Measurements from ENCODE around the gene FGFR4.

Gene FGFR4

GRCh38 chr5:177134697-177135225 lies 48.0 kb downstream of the FGFR4 start:
- TF ChIP-seq ZNF274 (IDR thresholded peaks at IDR 0.05; ENCODE audit: low read depth, low read length) (no peak), YY1 (IDR thresholded peaks at IDR 0.05; ENCODE audit: insufficient read depth, insufficient read length) (no peak), SUZ12 (IDR thresholded peaks at IDR 0.05; ENCODE audit: extremely low read depth, insufficient read depth, insufficient read length) (no peak)
- H3K4me1 ChIP-seq (ENCODE audit: insufficient read depth, insufficient read length), result peaks cover 21% of the 10 kb centered on the region
- peak overlapping the region; percentile 78 for H3K4me3 ChIP-seq (ENCODE audit: insufficient read length, low read depth)
- no peaks in the 10 kb centered on the region for H3K27me3 ChIP-seq (ENCODE audit: insufficient read depth, insufficient read length)
- H3K9ac ChIP-seq (ENCODE audit: insufficient read length, low read depth), result peak overlapping the region; percentile 93
- DNase-seq (ENCODE audit: low read depth, low spot score), result no peak
- H3K36me3 ChIP-seq (ENCODE audit: insufficient read depth, insufficient read length, low read length), result peaks cover 38% of the 10 kb centered on the region
- H3K9me3 ChIP-seq (ENCODE audit: insufficient read depth, low read length), result no peaks in the 10 kb centered on the region

GRCh38 chr5:177140312-177140711 lies 53.6 kb downstream of the FGFR4 start:
- H3K4me3 ChIP-seq (ENCODE audit: insufficient read length, low read depth), result no peak overlapping the region
- no peaks in the 10 kb centered on the region for H3K9me3 ChIP-seq (ENCODE audit: insufficient read depth, low read length)
- no peaks in the 10 kb centered on the region for H3K27me3 ChIP-seq (ENCODE audit: insufficient read depth, insufficient read length)
- no peak for DNase-seq (ENCODE audit: low read depth, low spot score)
- peaks cover 65% of the 10 kb centered on the region for H3K36me3 ChIP-seq (ENCODE audit: insufficient read depth, insufficient read length, low read length)
- no peak overlapping the region for H3K9ac ChIP-seq (ENCODE audit: insufficient read length, low read depth)
- peaks cover 2% of the 10 kb centered on the region for H3K4me1 ChIP-seq (ENCODE audit: insufficient read depth, insufficient read length)
- TF ChIP-seq YY1 (IDR thresholded peaks at IDR 0.05; ENCODE audit: insufficient read depth, insufficient read length), result no peak
- TF ChIP-seq SUZ12 (IDR thresholded peaks at IDR 0.05; ENCODE audit: extremely low read depth, insufficient read depth, insufficient read length), result no peak
- no peak for TF ChIP-seq ZNF274 (IDR thresholded peaks at IDR 0.05; ENCODE audit: low read depth, low read length)

- H3K27me3 ChIP-seq (ENCODE audit: insufficient read depth, insufficient read length), result no peaks in the 10 kb centered on the region
- TF ChIP-seq ZNF274 (IDR thresholded peaks at IDR 0.05; ENCODE audit: low read depth, low read length) (no peak), SUZ12 (IDR thresholded peaks at IDR 0.05; ENCODE audit: extremely low read depth, insufficient read depth, insufficient read length) (no peak), YY1 (IDR thresholded peaks at IDR 0.05; ENCODE audit: insufficient read depth, insufficient read length) (no peak)
- H3K9me3 ChIP-seq (ENCODE audit: insufficient read depth, low read length), result no peaks in the 10 kb centered on the region
- no peak overlapping the region for H3K4me3 ChIP-seq (ENCODE audit: insufficient read length, low read depth)
- peaks cover 63% of the 10 kb centered on the region for H3K36me3 ChIP-seq (ENCODE audit: insufficient read depth, insufficient read length, low read length)
- no peak overlapping the region for H3K9ac ChIP-seq (ENCODE audit: insufficient read length, low read depth)
- H3K4me1 ChIP-seq (ENCODE audit: insufficient read depth, insufficient read length), result no peaks in the 10 kb centered on the region
- no peak for DNase-seq (ENCODE audit: low read depth, low spot score)
These were observed 54.8 kb downstream of the FGFR4 start for GRCh38 chr5:177141496-177141895.

- Histone ChIP-seq H3K36me3 (ENCODE audit: insufficient read depth, insufficient read length, low read length) (peaks cover 59% of the 10 kb centered on the region), H3K27me3 (ENCODE audit: insufficient read depth, insufficient read length) (no peaks in the 10 kb centered on the region), H3K4me3 (ENCODE audit: insufficient read length, low read depth) (no peak overlapping the region), H3K9ac (ENCODE audit: insufficient read length, low read depth) (no peak overlapping the region), H3K4me1 (ENCODE audit: insufficient read depth, insufficient read length) (no peaks in the 10 kb centered on the region), H3K9me3 (ENCODE audit: insufficient read depth, low read length) (no peaks in the 10 kb centered on the region)
- DNase-seq (ENCODE audit: low read depth, low spot score), result no peak
- TF ChIP-seq ZNF274 (IDR thresholded peaks at IDR 0.05; ENCODE audit: low read depth, low read length), result no peak
- TF ChIP-seq YY1 (IDR thresholded peaks at IDR 0.05; ENCODE audit: insufficient read depth, insufficient read length), result no peak
- TF ChIP-seq SUZ12 (IDR thresholded peaks at IDR 0.05; ENCODE audit: extremely low read depth, insufficient read depth, insufficient read length), result no peak
These were observed 55.4 kb downstream of the FGFR4 start for GRCh38 chr5:177142098-177142611.

- no peak overlapping the region for H3K9ac ChIP-seq (ENCODE audit: insufficient read length, low read depth)
- DNase-seq (ENCODE audit: low read depth, low spot score), result no peak
- peaks cover 53% of the 10 kb centered on the region for H3K36me3 ChIP-seq (ENCODE audit: insufficient read depth, insufficient read length, low read length)
- no peak for TF ChIP-seq SUZ12 (IDR thresholded peaks at IDR 0.05; ENCODE audit: extremely low read depth, insufficient read depth, insufficient read length)
- TF ChIP-seq YY1 (IDR thresholded peaks at IDR 0.05; ENCODE audit: insufficient read depth, insufficient read length), result no peak
- no peak for TF ChIP-seq ZNF274 (IDR thresholded peaks at IDR 0.05; ENCODE audit: low read depth, low read length)
- no peaks in the 10 kb centered on the region for H3K9me3 ChIP-seq (ENCODE audit: insufficient read depth, low read length)
- H3K27me3 ChIP-seq (ENCODE audit: insufficient read depth, insufficient read length), result no peaks in the 10 kb centered on the region
- no peaks in the 10 kb centered on the region for H3K4me1 ChIP-seq (ENCODE audit: insufficient read depth, insufficient read length)
- H3K4me3 ChIP-seq (ENCODE audit: insufficient read length, low read depth), result no peak overlapping the region
These were observed 56.1 kb downstream of the FGFR4 start for GRCh38 chr5:177142778-177143177.

- no peaks in the 10 kb centered on the region for H3K27me3 ChIP-seq (ENCODE audit: insufficient read depth, insufficient read length)
- no peaks in the 10 kb centered on the region for H3K9me3 ChIP-seq (ENCODE audit: insufficient read depth, low read length)
- DNase-seq (ENCODE audit: low read depth, low spot score), result no peak
- H3K9ac ChIP-seq (ENCODE audit: insufficient read length, low read depth), result no peak overlapping the region
- H3K4me1 ChIP-seq (ENCODE audit: insufficient read depth, insufficient read length), result no peaks in the 10 kb centered on the region
- TF ChIP-seq ZNF274 (IDR thresholded peaks at IDR 0.05; ENCODE audit: low read depth, low read length), result no peak
- TF ChIP-seq SUZ12 (IDR thresholded peaks at IDR 0.05; ENCODE audit: extremely low read depth, insufficient read depth, insufficient read length), result no peak
- no peak for TF ChIP-seq YY1 (IDR thresholded peaks at IDR 0.05; ENCODE audit: insufficient read depth, insufficient read length)
- H3K4me3 ChIP-seq (ENCODE audit: insufficient read length, low read depth), result no peak overlapping the region
- peaks cover 56% of the 10 kb centered on the region for H3K36me3 ChIP-seq (ENCODE audit: insufficient read depth, insufficient read length, low read length)
These were observed 60.4 kb downstream of the FGFR4 start for GRCh38 chr5:177146891-177147638.

All from NT2/D1 (cell line).